Mesothelial cell of epicardium (in vitro differentiated cells): ENCODE data around the gene CABP4. TPM values are rescaled to one million over a fixed set of nuclear protein-coding genes. Genes with fewer than 3 reads are reported as not detected.
"Not testable (repeated sequence)": the region's sequence is repeated elsewhere in the genome, so short reads cannot be mapped to it uniquely, and the experiment has no call there.

Source experiments
- DNase-seq, 2 experiments: peaks; one replicate each; pipeline ENCODE4 v3.0.0; 2021; ENCODE audit warnings: low spot score in 2 of 2; ENCODE audit not compliant: unreplicated experiment in 2 of 2
- H3K27ac Mint-ChIP-seq: 2 replicates; pipeline ENCODE4 v1.8.0; 2021; ENCODE audit warnings: mixed read lengths
- H3K27me3 Mint-ChIP-seq: 2 replicates; pipeline ENCODE4 v1.8.0; 2021; ENCODE audit warnings: low read depth, mixed read lengths
- H3K36me3 Mint-ChIP-seq: 2 replicates; pipeline ENCODE4 v1.8.0; 2021; ENCODE audit warnings: mixed read lengths
- H3K4me1 Mint-ChIP-seq: 2 replicates; pipeline ENCODE4 v1.8.0; 2021; ENCODE audit warnings: mixed read lengths
- H3K4me3 Mint-ChIP-seq: 2 replicates; pipeline ENCODE4 v1.8.0; 2021; ENCODE audit warnings: mild to moderate bottlenecking, moderate library complexity, mixed read lengths
- H3K9me3 Mint-ChIP-seq: 2 replicates; pipeline ENCODE4 v1.8.0; 2021; ENCODE audit warnings: mixed read lengths
- CTCF ChIP-seq: fragments of 200-600 bp; sonication (generic); IDR thresholded peaks from one replicate; pipeline ENCODE4 v1.5.0; 2021; ENCODE audit warnings: antibody characterized with exemption; ENCODE audit not compliant: unreplicated experiment
- total RNA-seq: library from RNA; stranded (reverse); gene quantifications from 3 replicates; pipeline ENCODE4 v1.2.1, GENCODE V29; 2021

The CABP4 gene
- total RNA-seq, 1 donor from 2014 or later: 0.29 TPM

- Mint-ChIP-seq H3K9me3 (no peaks in the 10 kb centered on the region), H3K4me1 (peaks cover 31% of the 10 kb centered on the region), H3K4me3 (peak overlapping the region; percentile 82), H3K27ac (peak overlapping the region; percentile 47), H3K27me3 (no peaks in the 10 kb centered on the region), H3K36me3 (peaks cover 11% of the 10 kb centered on the region)
- no peak for DNase-seq
- TF ChIP-seq CTCF: no peak
These were observed 28.9 kb downstream of the CABP4 start for GRCh38 chr11:67483831-67484665.

GRCh38 chr11:67484847-67485311, 29.7 kb downstream of the CABP4 start:
- H3K36me3 Mint-ChIP-seq: peaks cover 15% of the 10 kb centered on the region
- H3K27ac Mint-ChIP-seq: no peak overlapping the region

GRCh38 chr11:67485873-67486361, 30.8 kb downstream of the CABP4 start:
- H3K27me3 Mint-ChIP-seq: not testable (repeated sequence)

More at GRCh38 chr11:67484847-67485311, 29.7 kb downstream of the CABP4 start:
- Mint-ChIP-seq H3K9me3 (no peaks in the 10 kb centered on the region), H3K27me3 (no peaks in the 10 kb centered on the region), H3K4me1 (peaks cover 31% of the 10 kb centered on the region), H3K4me3 (peak overlapping the region; percentile 82)
- TF ChIP-seq CTCF: no peak
- DNase-seq: no peak

GRCh38 chr11:67486481-67487195, 31.5 kb downstream of the CABP4 start:
- H3K9me3 Mint-ChIP-seq: no peaks in the 10 kb centered on the region
- no peak for TF ChIP-seq CTCF
- H3K4me1 Mint-ChIP-seq: peaks cover 31% of the 10 kb centered on the region
- no peak for DNase-seq
- H3K27ac Mint-ChIP-seq: no peak overlapping the region
- H3K27me3 Mint-ChIP-seq: no peaks in the 10 kb centered on the region
- H3K36me3 Mint-ChIP-seq: peaks cover 20% of the 10 kb centered on the region
- no peak overlapping the region for H3K4me3 Mint-ChIP-seq

More at GRCh38 chr11:67485873-67486361, 30.8 kb downstream of the CABP4 start:
- not testable (repeated sequence) for H3K4me3 Mint-ChIP-seq, H3K9me3 Mint-ChIP-seq, H3K27ac Mint-ChIP-seq, DNase-seq
- peaks cover 31% of the 10 kb centered on the region for H3K4me1 Mint-ChIP-seq
- H3K36me3 Mint-ChIP-seq: peaks cover 17% of the 10 kb centered on the region

- H3K9me3 Mint-ChIP-seq: no peaks in the 10 kb centered on the region
- H3K36me3 Mint-ChIP-seq: peaks cover 19% of the 10 kb centered on the region
- no peak for TF ChIP-seq CTCF
- no peak for DNase-seq
- no peak overlapping the region for H3K27ac Mint-ChIP-seq
- H3K27me3 Mint-ChIP-seq: no peaks in the 10 kb centered on the region
- peaks cover 11% of the 10 kb centered on the region for H3K4me1 Mint-ChIP-seq
- no peak overlapping the region for H3K4me3 Mint-ChIP-seq
These were observed 34.2 kb downstream of the CABP4 start for GRCh38 chr11:67489203-67489884.
